OCI-LY1 (cell line): Measurements from ENCODE around the gene ST6GALNAC3.

ENCODE experiments used
- CTCF ChIP-seq: fragments of 200-600 bp; sonication (generic), shearing (Covaris generic); IDR thresholded peaks from 2 replicates; pipeline ENCODE4 v1.5.1; 2017; ENCODE audit warnings: mild to moderate bottlenecking, antibody characterized with exemption, low read length, moderate library complexity, mixed read lengths
- EZH2 ChIP-seq: fragments of 200-600 bp; sonication (generic), shearing (Covaris generic); IDR thresholded peaks from 2 replicates; pipeline ENCODE4 v1.8.0; 2017; ENCODE audit warnings: borderline replicate concordance, mixed run types, mild to moderate bottlenecking, antibody characterized with exemption, low read length, moderate library complexity, mixed read lengths

- TF ChIP-seq CTCF: no peak
- TF ChIP-seq EZH2: no peak
Observed at GRCh38 chr1:76084029-76084627, 9.6 kb downstream of the ST6GALNAC3 start.
